Peyer's patch (tissue), 4 donors: ENCODE results near the gene ZNHIT2.

Source experiments
- POLR2A ChIP-seq, 2 donors: fragments of 450-650 bp; IDR thresholded peaks; one replicate each; pipeline ENCODE4 v1.5.1; 2017; ENCODE audit warnings: antibody characterized with exemption in 2 of 2, mild to moderate bottlenecking in 2 of 2, moderate library complexity in 2 of 2
- TF ChIP-seq, protein P1 (sequence below), 6 experiments: fragments of 450-650 bp in 4 of 6; fragments of 200-600 bp in 2 of 6; sonication (generic) in 1 of 6; IDR thresholded peaks; one replicate each; pipeline ENCODE4 v1.5.1; 2017 to 2019; ENCODE audit warnings: antibody characterized with exemption in 6 of 6, mild to moderate bottlenecking in 3 of 6, moderate library complexity in 1 of 6

DNA sequence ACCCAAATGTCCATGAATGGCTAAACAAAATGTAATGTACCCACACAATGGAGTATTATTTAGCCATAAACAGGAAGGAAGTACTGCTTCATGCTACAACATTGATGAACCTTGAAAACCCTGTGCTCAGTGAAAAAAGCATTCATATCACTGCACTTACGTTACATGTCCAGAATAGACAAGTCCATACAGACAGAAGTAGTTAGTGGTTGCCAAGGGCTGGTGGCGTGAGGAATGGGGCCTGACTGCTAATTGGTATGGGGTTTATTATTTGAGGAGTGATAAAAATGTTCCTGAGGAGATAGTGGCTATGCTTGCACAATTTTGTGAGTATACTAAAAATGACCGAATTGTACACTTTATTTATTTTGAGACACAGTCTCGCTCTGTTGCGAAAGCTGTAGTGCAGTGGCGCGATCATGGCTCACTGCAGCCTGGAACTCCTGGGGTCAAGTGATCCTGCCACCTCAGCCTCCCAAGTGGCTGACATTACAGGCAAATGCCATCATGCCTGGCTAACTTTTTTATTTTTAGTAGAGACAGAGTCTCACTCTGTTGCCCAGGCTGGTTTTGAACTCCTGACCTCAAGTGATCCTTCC, 24.5 kb upstream of the ZNHIT2 start:
- TF ChIP-seq POLR2A (IDR thresholded peaks at IDR 0.05) = no peak
- TF ChIP-seq, protein P1, sequence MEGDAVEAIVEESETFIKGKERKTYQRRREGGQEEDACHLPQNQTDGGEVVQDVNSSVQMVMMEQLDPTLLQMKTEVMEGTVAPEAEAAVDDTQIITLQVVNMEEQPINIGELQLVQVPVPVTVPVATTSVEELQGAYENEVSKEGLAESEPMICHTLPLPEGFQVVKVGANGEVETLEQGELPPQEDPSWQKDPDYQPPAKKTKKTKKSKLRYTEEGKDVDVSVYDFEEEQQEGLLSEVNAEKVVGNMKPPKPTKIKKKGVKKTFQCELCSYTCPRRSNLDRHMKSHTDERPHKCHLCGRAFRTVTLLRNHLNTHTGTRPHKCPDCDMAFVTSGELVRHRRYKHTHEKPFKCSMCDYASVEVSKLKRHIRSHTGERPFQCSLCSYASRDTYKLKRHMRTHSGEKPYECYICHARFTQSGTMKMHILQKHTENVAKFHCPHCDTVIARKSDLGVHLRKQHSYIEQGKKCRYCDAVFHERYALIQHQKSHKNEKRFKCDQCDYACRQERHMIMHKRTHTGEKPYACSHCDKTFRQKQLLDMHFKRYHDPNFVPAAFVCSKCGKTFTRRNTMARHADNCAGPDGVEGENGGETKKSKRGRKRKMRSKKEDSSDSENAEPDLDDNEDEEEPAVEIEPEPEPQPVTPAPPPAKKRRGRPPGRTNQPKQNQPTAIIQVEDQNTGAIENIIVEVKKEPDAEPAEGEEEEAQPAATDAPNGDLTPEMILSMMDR (IDR thresholded peaks at IDR 0.05) = no peak
